ENCODE data around the gene NELFCD. TPM values are rescaled to one million over a fixed set of nuclear protein-coding genes. Genes with fewer than 3 reads are reported as not detected.
A peak's percentile ranks its signal among the peaks of the same experiment; 100 is the strongest.

NELFCD gene
- total and polyA plus RNA-seq, 9 of the 15 experiments (the other 6 are each of a cell fraction or from before 2014, with no cell fraction given): 11.7 to 163 (median 96.5) TPM

DNA sequence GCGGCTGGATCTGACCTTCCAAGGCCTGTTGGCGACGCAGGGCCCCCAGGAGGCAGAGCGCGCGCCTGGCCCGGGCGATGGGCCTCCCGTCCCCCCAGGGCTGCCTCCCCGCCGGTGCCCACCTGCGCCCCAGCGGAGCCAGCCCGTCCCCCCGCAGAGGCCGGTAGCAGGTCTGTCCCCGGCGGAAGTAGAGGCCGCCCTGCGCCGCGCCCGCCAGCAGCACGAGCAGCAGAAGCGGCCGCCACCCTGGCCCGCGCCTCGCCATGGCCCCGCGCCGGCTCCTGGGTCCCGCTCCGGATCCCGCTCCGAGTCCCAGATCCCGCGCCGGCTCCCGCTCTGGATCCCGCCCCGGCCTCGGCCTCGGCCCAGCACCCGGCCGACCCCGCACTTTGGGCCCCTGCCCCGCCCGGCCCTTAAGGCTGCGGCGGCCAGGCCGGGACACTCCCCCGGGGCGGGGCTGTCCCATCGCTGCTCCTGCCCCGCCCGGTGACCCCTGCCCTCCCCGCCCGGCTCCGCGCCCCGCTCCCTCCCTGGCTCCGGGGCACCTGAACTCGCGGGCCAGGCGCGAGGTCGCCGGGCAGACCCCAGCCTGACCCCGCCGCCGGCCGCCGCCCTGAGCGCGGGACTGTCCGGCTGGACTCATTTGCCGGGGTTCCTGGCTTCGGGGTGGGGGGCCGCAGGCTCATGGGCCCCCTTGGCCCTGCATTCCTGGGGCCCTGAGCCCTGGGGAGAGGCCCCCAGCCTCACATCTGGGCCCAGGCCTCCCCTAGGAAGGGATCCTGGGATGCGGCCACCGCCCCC lies 26.0 kb downstream of the NELFCD start, which contains the start of gene CTSZ (continued):
- no peak for TF ChIP-seq PHTF2 (CRISPR knock-in tag; IDR thresholded peaks at IDR 0.05)
- TF ChIP-seq ELF1 (tag; IDR thresholded peaks at IDR 0.05): no peak
- TF ChIP-seq, protein P1, sequence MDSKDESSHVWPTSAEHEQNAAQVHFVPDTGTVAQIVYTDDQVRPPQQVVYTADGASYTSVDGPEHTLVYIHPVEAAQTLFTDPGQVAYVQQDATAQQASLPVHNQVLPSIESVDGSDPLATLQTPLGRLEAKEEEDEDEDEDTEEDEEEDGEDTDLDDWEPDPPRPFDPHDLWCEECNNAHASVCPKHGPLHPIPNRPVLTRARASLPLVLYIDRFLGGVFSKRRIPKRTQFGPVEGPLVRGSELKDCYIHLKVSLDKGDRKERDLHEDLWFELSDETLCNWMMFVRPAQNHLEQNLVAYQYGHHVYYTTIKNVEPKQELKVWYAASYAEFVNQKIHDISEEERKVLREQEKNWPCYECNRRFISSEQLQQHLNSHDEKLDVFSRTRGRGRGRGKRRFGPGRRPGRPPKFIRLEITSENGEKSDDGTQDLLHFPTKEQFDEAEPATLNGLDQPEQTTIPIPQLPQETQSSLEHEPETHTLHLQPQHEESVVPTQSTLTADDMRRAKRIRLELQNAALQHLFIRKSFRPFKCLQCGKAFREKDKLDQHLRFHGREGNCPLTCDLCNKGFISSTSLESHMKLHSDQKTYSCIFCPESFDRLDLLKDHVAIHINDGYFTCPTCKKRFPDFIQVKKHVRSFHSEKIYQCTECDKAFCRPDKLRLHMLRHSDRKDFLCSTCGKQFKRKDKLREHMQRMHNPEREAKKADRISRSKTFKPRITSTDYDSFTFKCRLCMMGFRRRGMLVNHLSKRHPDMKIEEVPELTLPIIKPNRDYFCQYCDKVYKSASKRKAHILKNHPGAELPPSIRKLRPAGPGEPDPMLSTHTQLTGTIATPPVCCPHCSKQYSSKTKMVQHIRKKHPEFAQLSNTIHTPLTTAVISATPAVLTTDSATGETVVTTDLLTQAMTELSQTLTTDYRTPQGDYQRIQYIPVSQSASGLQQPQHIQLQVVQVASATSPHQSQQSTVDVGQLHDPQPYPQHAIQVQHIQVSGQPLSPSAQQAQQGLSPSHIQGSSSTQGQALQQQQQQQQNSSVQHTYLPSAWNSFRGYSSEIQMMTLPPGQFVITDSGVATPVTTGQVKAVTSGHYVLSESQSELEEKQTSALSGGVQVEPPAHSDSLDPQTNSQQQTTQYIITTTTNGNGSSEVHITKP (IDR thresholded peaks at IDR 0.05; ENCODE audit: partially characterized antibody): no peak
- TF ChIP-seq, protein P2, sequence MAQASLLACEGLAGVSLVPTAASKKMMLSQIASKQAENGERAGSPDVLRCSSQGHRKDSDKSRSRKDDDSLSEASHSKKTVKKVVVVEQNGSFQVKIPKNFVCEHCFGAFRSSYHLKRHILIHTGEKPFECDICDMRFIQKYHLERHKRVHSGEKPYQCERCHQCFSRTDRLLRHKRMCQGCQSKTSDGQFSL (CRISPR knock-in tag; IDR thresholded peaks at IDR 0.05): no peak
- TF ChIP-seq, protein P2 (tag; IDR thresholded peaks at IDR 0.05): no peak
- TF ChIP-seq SETDB1 (IDR thresholded peaks at IDR 0.05; ENCODE audit: low read length): no peak
- no peak for TF ChIP-seq SAP30 (IDR thresholded peaks at IDR 0.05; ENCODE audit: borderline replicate concordance, insufficient read depth, low read depth, low read length, poor library complexity, severe bottlenecking)
- TF ChIP-seq, protein P3, sequence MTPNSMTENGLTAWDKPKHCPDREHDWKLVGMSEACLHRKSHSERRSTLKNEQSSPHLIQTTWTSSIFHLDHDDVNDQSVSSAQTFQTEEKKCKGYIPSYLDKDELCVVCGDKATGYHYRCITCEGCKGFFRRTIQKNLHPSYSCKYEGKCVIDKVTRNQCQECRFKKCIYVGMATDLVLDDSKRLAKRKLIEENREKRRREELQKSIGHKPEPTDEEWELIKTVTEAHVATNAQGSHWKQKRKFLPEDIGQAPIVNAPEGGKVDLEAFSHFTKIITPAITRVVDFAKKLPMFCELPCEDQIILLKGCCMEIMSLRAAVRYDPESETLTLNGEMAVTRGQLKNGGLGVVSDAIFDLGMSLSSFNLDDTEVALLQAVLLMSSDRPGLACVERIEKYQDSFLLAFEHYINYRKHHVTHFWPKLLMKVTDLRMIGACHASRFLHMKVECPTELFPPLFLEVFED (CRISPR knock-in tag; conservative IDR thresholded peaks at IDR 0.05): no peak
- no peak for TF ChIP-seq ZNF431 (CRISPR knock-in tag; IDR thresholded peaks at IDR 0.05)
- TF ChIP-seq RBM22 (IDR thresholded peaks at IDR 0.05; ENCODE audit: low read depth, low read length, poor library complexity, severe bottlenecking): peak; percentile 100
- no peak for TF ChIP-seq ETV6 (IDR thresholded peaks at IDR 0.05; ENCODE audit: borderline replicate concordance in 1 of 2, low read depth in 2 of 2, low read length in 1 of 2)
- no peak for TF ChIP-seq ETV6 (CRISPR knock-in tag; IDR thresholded peaks at IDR 0.05; ENCODE audit: borderline replicate concordance)
- no peak for TF ChIP-seq ZNF212 (CRISPR knock-in tag; IDR thresholded peaks at IDR 0.05)
- no peak for TF ChIP-seq ZNF584 (CRISPR knock-in tag; IDR thresholded peaks at IDR 0.05; ENCODE audit: low read depth)
- TF ChIP-seq SAFB2 (IDR thresholded peaks at IDR 0.05; ENCODE audit: borderline replicate concordance, low read depth, low read length, severe bottlenecking): no peak
- TF ChIP-seq, protein P4, sequence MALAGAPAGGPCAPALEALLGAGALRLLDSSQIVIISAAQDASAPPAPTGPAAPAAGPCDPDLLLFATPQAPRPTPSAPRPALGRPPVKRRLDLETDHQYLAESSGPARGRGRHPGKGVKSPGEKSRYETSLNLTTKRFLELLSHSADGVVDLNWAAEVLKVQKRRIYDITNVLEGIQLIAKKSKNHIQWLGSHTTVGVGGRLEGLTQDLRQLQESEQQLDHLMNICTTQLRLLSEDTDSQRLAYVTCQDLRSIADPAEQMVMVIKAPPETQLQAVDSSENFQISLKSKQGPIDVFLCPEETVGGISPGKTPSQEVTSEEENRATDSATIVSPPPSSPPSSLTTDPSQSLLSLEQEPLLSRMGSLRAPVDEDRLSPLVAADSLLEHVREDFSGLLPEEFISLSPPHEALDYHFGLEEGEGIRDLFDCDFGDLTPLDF (CRISPR knock-in tag; IDR thresholded peaks at IDR 0.05): 0 out of 2 replicates have a peak, but pooled peaks have one; percentile 32
- no peak for TF ChIP-seq FOXK1 (CRISPR knock-in tag; IDR thresholded peaks at IDR 0.05; ENCODE audit: borderline replicate concordance)
- no peak for TF ChIP-seq ZNF133 (CRISPR knock-in tag; IDR thresholded peaks at IDR 0.05)
